BE2C (cell line): Measurements from ENCODE around the gene SLC5A5.
"Not testable (repeated sequence)": the region's sequence is repeated elsewhere in the genome, so short reads cannot be mapped to it uniquely, and the experiment has no call there.

ENCODE experiments used
- DNase-seq: peaks from one replicate; pipeline ENCODE4 v3.0.0-alpha.2; 2020
- H3K27me3 ChIP-seq: fragments of 250-450 bp; sonication (Bioruptor Pico); 2 replicates; pipeline ENCODE4 v1.5.1; 2020; ENCODE audit warnings: mild to moderate bottlenecking
- H3K36me3 ChIP-seq: fragments of 250-450 bp; sonication (Bioruptor Pico); 2 replicates; pipeline ENCODE4 v1.5.1; 2020; ENCODE audit warnings: mild to moderate bottlenecking
- H3K4me1 ChIP-seq: fragments of 250-450 bp; sonication (Bioruptor Pico); 2 replicates; pipeline ENCODE4 v1.5.1; 2020
- H3K4me3 ChIP-seq: 2 replicates; pipeline ENCODE4 v1.5.1; 2011; ENCODE audit warnings: low read depth, low read length
- H3K9me3 ChIP-seq: fragments of 250-450 bp; sonication (Bioruptor Pico); 2 replicates; pipeline ENCODE4 v1.5.1; 2020
- TF ChIP-seq, protein P1 (sequence below): IDR thresholded peaks from 2 replicates; pipeline ENCODE4 v1.5.1; 2012; ENCODE audit warnings: mild to moderate bottlenecking, low read depth, low read length

Gene SLC5A5

DNA sequence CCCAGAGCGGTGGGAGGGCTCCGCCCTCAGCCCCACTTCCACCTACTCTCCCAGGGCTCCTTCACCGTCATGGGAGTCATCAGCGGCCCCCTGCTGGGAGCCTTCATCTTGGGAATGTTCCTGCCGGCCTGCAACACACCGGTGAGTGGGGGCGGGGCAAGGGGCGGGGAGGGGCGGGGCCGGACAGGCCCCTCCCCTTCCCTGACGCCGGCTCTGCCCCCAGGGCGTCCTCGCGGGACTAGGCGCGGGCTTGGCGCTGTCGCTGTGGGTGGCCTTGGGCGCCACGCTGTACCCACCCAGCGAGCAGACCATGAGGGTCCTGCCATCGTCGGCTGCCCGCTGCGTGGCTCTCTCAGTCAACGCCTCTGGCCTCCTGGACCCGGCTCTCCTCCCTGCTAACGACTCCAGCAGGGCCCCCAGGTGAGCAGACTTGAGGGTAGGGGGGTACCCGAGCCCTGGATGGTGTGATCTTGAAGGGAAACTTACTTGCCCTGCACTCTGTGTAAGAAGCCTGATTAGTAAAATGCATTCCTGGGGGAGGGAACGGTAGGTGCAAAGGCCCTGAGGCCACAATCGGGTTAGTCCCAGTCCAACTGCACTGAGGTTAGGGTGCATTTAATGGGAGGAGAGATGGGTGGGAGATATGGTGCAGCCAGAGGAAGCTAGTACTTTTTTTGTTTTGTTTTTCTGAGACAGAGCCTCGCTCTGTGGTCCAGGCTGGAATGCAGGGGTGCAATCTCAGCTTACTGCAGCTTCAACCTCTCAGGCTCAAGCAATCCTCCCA, 12.1 kb downstream of the SLC5A5 start:
- DNase-seq, result no peak
- TF ChIP-seq, protein P1, sequence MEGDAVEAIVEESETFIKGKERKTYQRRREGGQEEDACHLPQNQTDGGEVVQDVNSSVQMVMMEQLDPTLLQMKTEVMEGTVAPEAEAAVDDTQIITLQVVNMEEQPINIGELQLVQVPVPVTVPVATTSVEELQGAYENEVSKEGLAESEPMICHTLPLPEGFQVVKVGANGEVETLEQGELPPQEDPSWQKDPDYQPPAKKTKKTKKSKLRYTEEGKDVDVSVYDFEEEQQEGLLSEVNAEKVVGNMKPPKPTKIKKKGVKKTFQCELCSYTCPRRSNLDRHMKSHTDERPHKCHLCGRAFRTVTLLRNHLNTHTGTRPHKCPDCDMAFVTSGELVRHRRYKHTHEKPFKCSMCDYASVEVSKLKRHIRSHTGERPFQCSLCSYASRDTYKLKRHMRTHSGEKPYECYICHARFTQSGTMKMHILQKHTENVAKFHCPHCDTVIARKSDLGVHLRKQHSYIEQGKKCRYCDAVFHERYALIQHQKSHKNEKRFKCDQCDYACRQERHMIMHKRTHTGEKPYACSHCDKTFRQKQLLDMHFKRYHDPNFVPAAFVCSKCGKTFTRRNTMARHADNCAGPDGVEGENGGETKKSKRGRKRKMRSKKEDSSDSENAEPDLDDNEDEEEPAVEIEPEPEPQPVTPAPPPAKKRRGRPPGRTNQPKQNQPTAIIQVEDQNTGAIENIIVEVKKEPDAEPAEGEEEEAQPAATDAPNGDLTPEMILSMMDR, result no peak
- Histone ChIP-seq H3K27me3 (peaks cover 24% of the 10 kb centered on the region), H3K36me3 (no peaks in the 10 kb centered on the region), H3K4me1 (no peaks in the 10 kb centered on the region), H3K4me3 (no peak overlapping the region), H3K9me3 (no peaks in the 10 kb centered on the region)

DNA sequence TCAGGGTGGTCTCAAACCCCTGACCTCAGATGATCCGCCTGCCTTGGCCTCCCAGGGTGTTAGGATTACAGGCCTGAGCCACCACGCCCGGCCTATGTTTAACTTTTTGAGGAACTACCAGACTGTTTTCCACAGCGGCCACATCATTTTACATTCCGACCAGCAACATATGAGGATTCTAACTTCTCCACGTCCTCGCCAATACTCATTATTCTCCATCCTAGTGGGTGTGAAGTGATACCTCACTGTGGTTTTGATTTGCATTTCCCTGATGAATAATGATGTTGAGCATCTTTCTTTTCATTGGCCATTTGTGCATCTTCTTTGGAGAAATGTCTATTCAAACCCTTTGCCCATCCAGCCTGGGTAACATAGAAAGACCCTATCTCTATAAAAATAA, 14.8 kb downstream of the SLC5A5 start:
- peaks cover 29% of the 10 kb centered on the region for H3K27me3 ChIP-seq
- H3K36me3 ChIP-seq, result no peaks in the 10 kb centered on the region
- H3K9me3 ChIP-seq, result no peaks in the 10 kb centered on the region
- H3K4me1 ChIP-seq, result no peaks in the 10 kb centered on the region
- TF ChIP-seq, protein P1, result no peak
- H3K4me3 ChIP-seq, result no peak overlapping the region
- DNase-seq, result no peak

DNA sequence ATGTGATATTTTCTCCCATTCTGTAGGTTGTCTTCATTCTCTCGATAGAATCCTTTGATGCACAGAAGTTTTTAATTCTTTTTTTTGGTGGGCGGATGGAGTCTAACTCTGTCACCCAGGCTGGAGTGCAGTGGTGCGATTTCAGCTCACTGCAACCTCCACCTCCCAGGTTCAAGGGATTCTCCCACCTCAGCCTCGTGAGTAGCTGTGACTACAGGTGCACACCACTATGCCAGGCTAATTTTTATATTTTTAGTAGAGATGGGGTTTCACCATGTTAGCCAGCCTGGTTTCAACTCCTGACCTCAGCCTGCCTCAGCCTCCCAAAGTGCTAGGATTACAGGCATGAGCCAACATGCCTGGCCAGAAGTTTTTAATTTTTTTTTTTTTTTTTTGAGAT, 15.5 kb downstream of the SLC5A5 start:
- not testable (repeated sequence) for H3K4me3 ChIP-seq, H3K4me1 ChIP-seq, H3K9me3 ChIP-seq, H3K36me3 ChIP-seq, DNase-seq
- peaks cover 33% of the 10 kb centered on the region for H3K27me3 ChIP-seq

DNA sequence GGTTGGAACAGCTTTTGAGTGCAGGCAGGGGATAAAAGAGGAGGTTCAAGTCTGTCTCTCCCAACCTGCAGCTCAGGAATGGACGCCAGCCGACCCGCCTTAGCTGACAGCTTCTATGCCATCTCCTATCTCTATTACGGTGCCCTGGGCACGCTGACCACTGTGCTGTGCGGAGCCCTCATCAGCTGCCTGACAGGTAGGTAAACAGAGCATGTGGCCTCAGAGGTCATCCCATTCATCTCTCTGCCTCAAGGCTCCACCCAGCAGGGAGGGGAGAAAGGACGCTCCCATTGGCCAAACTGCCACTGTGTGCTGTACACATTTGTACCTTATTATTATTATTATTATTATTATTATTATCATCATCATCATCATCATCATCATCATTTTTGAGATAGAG, 16.5 kb downstream of the SLC5A5 start:
- TF ChIP-seq, protein P1, result no peak
- Histone ChIP-seq H3K36me3 (no peaks in the 10 kb centered on the region), H3K4me1 (no peaks in the 10 kb centered on the region), H3K9me3 (no peaks in the 10 kb centered on the region), H3K4me3 (no peak overlapping the region), H3K27me3 (peaks cover 40% of the 10 kb centered on the region)
- DNase-seq, result no peak

DNA sequence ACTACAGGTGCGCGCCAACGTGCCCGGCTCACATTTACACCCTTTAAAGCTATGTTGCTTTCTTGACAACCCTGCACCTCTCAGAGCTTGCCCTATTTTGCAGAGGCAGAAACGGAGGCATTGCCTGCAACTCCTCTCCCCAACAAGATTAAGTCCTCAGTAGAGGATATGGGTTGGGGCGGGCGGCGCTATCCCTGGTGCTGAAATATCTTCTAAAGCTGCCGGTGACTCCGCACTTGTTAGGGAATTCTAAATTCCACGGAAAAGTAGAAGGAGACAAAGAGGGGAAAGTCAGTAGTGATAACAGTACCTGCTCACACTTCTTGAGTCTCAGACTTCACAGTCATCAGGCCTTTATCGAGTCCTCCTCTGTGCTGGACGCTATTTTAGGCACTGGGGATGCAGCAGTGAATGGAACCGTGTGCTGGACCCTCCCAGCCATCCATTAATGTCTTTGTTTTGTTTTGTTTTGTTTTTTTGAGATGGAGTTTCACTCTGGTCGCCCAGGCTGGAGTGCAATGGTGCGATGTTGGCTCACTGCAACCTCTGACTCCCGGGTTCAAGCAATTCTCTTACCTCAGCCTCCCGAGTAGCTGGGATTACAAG, 18.0 kb downstream of the SLC5A5 start:
- TF ChIP-seq, protein P1, result no peak
- H3K4me3 ChIP-seq, result no peak overlapping the region
- no peaks in the 10 kb centered on the region for H3K4me1 ChIP-seq
- H3K27me3 ChIP-seq, result peaks cover 43% of the 10 kb centered on the region
- DNase-seq, result no peak
- H3K36me3 ChIP-seq, result no peaks in the 10 kb centered on the region
- H3K9me3 ChIP-seq, result no peaks in the 10 kb centered on the region

DNA sequence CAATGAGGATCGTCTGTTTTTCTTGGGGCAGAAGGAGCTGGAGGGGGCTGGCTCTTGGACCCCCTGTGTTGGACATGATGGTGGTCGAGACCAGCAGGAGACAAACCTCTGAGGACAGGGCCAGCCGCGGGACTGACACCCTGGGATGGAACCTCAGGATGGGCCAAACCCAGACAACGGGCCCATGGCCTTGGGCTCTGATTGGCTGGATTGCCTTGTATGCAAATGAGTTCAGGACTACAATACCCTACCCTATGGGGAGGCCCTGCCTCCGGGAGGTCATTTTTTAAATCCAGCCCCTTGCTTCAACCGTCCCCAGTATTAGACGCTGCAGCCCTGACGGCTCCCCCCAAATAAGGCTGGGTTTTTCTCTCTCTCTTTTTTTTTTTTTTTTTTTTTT, 22.0 kb downstream of the SLC5A5 start:
- H3K4me3 ChIP-seq, result no peak overlapping the region
- DNase-seq, result no peak
- TF ChIP-seq, protein P1, result no peak
- H3K36me3 ChIP-seq, result no peaks in the 10 kb centered on the region
- H3K9me3 ChIP-seq, result no peaks in the 10 kb centered on the region
- peaks cover 44% of the 10 kb centered on the region for H3K27me3 ChIP-seq
- H3K4me1 ChIP-seq, result no peaks in the 10 kb centered on the region
